Panc1 (cell line): Measurements from ENCODE around the gene MYMK.

Experiments used
- POLR2AphosphoS5 ChIP-seq: IDR thresholded peaks from 2 replicates; pipeline ENCODE4 v1.6.1; 2012; ENCODE audit warnings: mild to moderate bottlenecking, low read depth, low read length, moderate library complexity
- SIN3A ChIP-seq: IDR thresholded peaks from 2 replicates; pipeline ENCODE4 v1.6.1; 2012; ENCODE audit warnings: low read depth, mild to moderate bottlenecking, low read length, moderate library complexity, borderline replicate concordance; ENCODE audit not compliant: insufficient read depth
- TCF7L2 ChIP-seq: IDR thresholded peaks from 2 replicates; pipeline ENCODE4 v1.6.1; 2011; ENCODE audit warnings: mild to moderate bottlenecking, low read depth, low read length, inconsistent platforms
- TF ChIP-seq, protein P1 (sequence below): fragments of 450-650 bp; IDR thresholded peaks from 2 replicates; pipeline ENCODE4 v1.5.1; 2017; ENCODE audit warnings: mild to moderate bottlenecking
- TF ChIP-seq, protein P2 (sequence below), 2 experiments: IDR thresholded peaks; 2 replicates each; pipeline ENCODE4 v1.6.1; 2011 to 2012; ENCODE audit warnings: low read depth in 2 of 2, control low read depth in 1 of 2, low read length in 1 of 2, mild to moderate bottlenecking in 1 of 2, moderate library complexity in 1 of 2; ENCODE audit not compliant: insufficient read depth in 1 of 2

- TF ChIP-seq, protein P1, sequence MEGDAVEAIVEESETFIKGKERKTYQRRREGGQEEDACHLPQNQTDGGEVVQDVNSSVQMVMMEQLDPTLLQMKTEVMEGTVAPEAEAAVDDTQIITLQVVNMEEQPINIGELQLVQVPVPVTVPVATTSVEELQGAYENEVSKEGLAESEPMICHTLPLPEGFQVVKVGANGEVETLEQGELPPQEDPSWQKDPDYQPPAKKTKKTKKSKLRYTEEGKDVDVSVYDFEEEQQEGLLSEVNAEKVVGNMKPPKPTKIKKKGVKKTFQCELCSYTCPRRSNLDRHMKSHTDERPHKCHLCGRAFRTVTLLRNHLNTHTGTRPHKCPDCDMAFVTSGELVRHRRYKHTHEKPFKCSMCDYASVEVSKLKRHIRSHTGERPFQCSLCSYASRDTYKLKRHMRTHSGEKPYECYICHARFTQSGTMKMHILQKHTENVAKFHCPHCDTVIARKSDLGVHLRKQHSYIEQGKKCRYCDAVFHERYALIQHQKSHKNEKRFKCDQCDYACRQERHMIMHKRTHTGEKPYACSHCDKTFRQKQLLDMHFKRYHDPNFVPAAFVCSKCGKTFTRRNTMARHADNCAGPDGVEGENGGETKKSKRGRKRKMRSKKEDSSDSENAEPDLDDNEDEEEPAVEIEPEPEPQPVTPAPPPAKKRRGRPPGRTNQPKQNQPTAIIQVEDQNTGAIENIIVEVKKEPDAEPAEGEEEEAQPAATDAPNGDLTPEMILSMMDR: no peak
- TF ChIP-seq SIN3A (no peak), TCF7L2 (no peak), POLR2AphosphoS5 (no peak)
- TF ChIP-seq, protein P2, sequence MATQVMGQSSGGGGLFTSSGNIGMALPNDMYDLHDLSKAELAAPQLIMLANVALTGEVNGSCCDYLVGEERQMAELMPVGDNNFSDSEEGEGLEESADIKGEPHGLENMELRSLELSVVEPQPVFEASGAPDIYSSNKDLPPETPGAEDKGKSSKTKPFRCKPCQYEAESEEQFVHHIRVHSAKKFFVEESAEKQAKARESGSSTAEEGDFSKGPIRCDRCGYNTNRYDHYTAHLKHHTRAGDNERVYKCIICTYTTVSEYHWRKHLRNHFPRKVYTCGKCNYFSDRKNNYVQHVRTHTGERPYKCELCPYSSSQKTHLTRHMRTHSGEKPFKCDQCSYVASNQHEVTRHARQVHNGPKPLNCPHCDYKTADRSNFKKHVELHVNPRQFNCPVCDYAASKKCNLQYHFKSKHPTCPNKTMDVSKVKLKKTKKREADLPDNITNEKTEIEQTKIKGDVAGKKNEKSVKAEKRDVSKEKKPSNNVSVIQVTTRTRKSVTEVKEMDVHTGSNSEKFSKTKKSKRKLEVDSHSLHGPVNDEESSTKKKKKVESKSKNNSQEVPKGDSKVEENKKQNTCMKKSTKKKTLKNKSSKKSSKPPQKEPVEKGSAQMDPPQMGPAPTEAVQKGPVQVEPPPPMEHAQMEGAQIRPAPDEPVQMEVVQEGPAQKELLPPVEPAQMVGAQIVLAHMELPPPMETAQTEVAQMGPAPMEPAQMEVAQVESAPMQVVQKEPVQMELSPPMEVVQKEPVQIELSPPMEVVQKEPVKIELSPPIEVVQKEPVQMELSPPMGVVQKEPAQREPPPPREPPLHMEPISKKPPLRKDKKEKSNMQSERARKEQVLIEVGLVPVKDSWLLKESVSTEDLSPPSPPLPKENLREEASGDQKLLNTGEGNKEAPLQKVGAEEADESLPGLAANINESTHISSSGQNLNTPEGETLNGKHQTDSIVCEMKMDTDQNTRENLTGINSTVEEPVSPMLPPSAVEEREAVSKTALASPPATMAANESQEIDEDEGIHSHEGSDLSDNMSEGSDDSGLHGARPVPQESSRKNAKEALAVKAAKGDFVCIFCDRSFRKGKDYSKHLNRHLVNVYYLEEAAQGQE (IDR thresholded peaks at IDR 0.05; ENCODE audit: insufficient read depth in 1 of 2, low read depth in 2 of 2, low read length in 1 of 2): no peak
Measured at GRCh38 chr9:133489253-133490190, 35.2 kb downstream of the MYMK start.
